Skeletal muscle satellite cell (primary cell): ENCODE results near the gene POLR2C.
A peak's percentile ranks its signal among the peaks of the same experiment; 100 is the strongest.

Experiments used
- H3K27me3 ChIP-seq: 2 replicates; pipeline ENCODE4 v1.7.0; 2013; ENCODE audit warnings: low read length; ENCODE audit not compliant: control insufficient read depth, insufficient read depth
- H3K36me3 ChIP-seq: 2 replicates; pipeline ENCODE4 v1.7.0; 2013; ENCODE audit warnings: mild to moderate bottlenecking, control low read depth, low read length; ENCODE audit not compliant: insufficient read depth
- H3K4me1 ChIP-seq: 2 replicates; pipeline ENCODE4 v1.7.0; 2013; ENCODE audit warnings: low read length; ENCODE audit not compliant: control insufficient read depth, insufficient read depth
- H3K4me2 ChIP-seq: 2 replicates; pipeline ENCODE4 v1.7.0; 2013; ENCODE audit warnings: mild to moderate bottlenecking, low read length
- H3K4me3 ChIP-seq: 2 replicates; pipeline ENCODE4 v1.7.0; 2013; ENCODE audit warnings: low read length
- H3K9ac ChIP-seq: 2 replicates; pipeline ENCODE4 v1.7.0; 2013; ENCODE audit warnings: mild to moderate bottlenecking, low read depth, low read length, moderate library complexity
- H3K9me3 ChIP-seq: replicated peaks from 2 replicates; pipeline ENCODE4 v1.7.0; 2013; ENCODE audit warnings: mild to moderate bottlenecking, control low read depth, low read length

POLR2C gene

GRCh38 chr16:57473906-57474305 is 11.4 kb downstream of the POLR2C start:
- Histone ChIP-seq H3K36me3 (peaks cover 55% of the 10 kb centered on the region), H3K27me3 (no peaks in the 10 kb centered on the region), H3K4me1 (peaks cover 12% of the 10 kb centered on the region), H3K4me2 (no peak overlapping the region), H3K4me3 (no peak overlapping the region), H3K9me3 (no peaks in the 10 kb centered on the region), H3K9ac (no peak overlapping the region)

GRCh38 chr16:57474671-57475661 is 12.5 kb downstream of the POLR2C start:
- Histone ChIP-seq H3K4me2 (no peak overlapping the region), H3K27me3 (no peaks in the 10 kb centered on the region), H3K9ac (no peak overlapping the region), H3K4me3 (no peak overlapping the region), H3K9me3 (no peaks in the 10 kb centered on the region), H3K4me1 (peaks cover 23% of the 10 kb centered on the region), H3K36me3 (peaks cover 44% of the 10 kb centered on the region)

- Histone ChIP-seq H3K9ac (no peak overlapping the region), H3K27me3 (no peaks in the 10 kb centered on the region), H3K4me2 (no peak overlapping the region), H3K36me3 (peaks cover 35% of the 10 kb centered on the region), H3K9me3 (no peaks in the 10 kb centered on the region), H3K4me1 (peaks cover 25% of the 10 kb centered on the region), H3K4me3 (no peak overlapping the region)
Observed at GRCh38 chr16:57475711-57476339, 13.3 kb downstream of the POLR2C start.

- Histone ChIP-seq H3K9ac (no peak overlapping the region), H3K9me3 (no peaks in the 10 kb centered on the region), H3K27me3 (no peaks in the 10 kb centered on the region), H3K4me3 (no peak overlapping the region), H3K36me3 (peaks cover 28% of the 10 kb centered on the region), H3K4me1 (peaks cover 25% of the 10 kb centered on the region), H3K4me2 (no peak overlapping the region)
Observed at GRCh38 chr16:57476546-57477410, 14.3 kb downstream of the POLR2C start.

- Histone ChIP-seq H3K4me2 (no peak overlapping the region), H3K27me3 (no peaks in the 10 kb centered on the region), H3K9me3 (no peaks in the 10 kb centered on the region), H3K9ac (no peak overlapping the region), H3K4me3 (no peak overlapping the region), H3K36me3 (peaks cover 19% of the 10 kb centered on the region), H3K4me1 (peaks cover 25% of the 10 kb centered on the region)
Observed at GRCh38 chr16:57477531-57478202, 15.2 kb downstream of the POLR2C start.

- Histone ChIP-seq H3K27me3 (no peaks in the 10 kb centered on the region), H3K9me3 (no peaks in the 10 kb centered on the region), H3K36me3 (peaks cover 10% of the 10 kb centered on the region), H3K4me3 (peak overlapping the region; percentile 80), H3K4me1 (peaks cover 25% of the 10 kb centered on the region), H3K9ac (peak overlapping the region; percentile 75), H3K4me2 (peak overlapping the region; percentile 90)
Observed at GRCh38 chr16:57478396-57479204, 16.1 kb downstream of the POLR2C start.

GRCh38 chr16:57479205-57479975 is 16.9 kb downstream of the POLR2C start:
- Histone ChIP-seq H3K36me3 (peaks cover 2% of the 10 kb centered on the region), H3K27me3 (no peaks in the 10 kb centered on the region), H3K4me2 (peak overlapping the region; percentile 90), H3K4me3 (peak overlapping the region; percentile 80), H3K4me1 (peaks cover 25% of the 10 kb centered on the region), H3K9me3 (no peaks in the 10 kb centered on the region), H3K9ac (peak overlapping the region; percentile 75)

- no peak overlapping the region for H3K9ac ChIP-seq
- no peaks in the 10 kb centered on the region for H3K27me3 ChIP-seq
Observed at GRCh38 chr16:57479976-57480753, 17.7 kb downstream of the POLR2C start.

GRCh38 chr16:57480754-57481230 is 18.3 kb downstream of the POLR2C start:
- H3K36me3 ChIP-seq = no peaks in the 10 kb centered on the region
- H3K4me1 ChIP-seq = peaks cover 34% of the 10 kb centered on the region
- H3K9ac ChIP-seq = no peak overlapping the region
- no peaks in the 10 kb centered on the region for H3K9me3 ChIP-seq
- H3K27me3 ChIP-seq = no peaks in the 10 kb centered on the region
- H3K4me3 ChIP-seq = no peak overlapping the region
- no peak overlapping the region for H3K4me2 ChIP-seq

More at GRCh38 chr16:57479976-57480753, 17.7 kb downstream of the POLR2C start:
- Histone ChIP-seq H3K9me3 (no peaks in the 10 kb centered on the region), H3K36me3 (no peaks in the 10 kb centered on the region), H3K4me3 (peak overlapping the region; percentile 80), H3K4me2 (peak overlapping the region; percentile 90), H3K4me1 (peaks cover 28% of the 10 kb centered on the region)
